C4-2B (cell line): ENCODE measurements around the gene CDH18.

Experiments
- H3K27ac ChIP-seq: fragments of 450-650 bp; 2 replicates; pipeline ENCODE4 v1.5.1; 2017
- CTCF ChIP-seq: fragments of 450-650 bp; conservative IDR thresholded peaks from 2 replicates; pipeline ENCODE4 v1.5.1; 2017; ENCODE audit warnings: mild to moderate bottlenecking
- ZFX ChIP-seq: fragments of 450-650 bp; IDR thresholded peaks from 2 replicates; pipeline ENCODE4 v1.6.1; 2017

Gene CDH18

GRCh38 chr5:19978476-19978875 lies 9.5 kb downstream of the CDH18 start:
- TF ChIP-seq CTCF (no peak), ZFX (no peak)
- no peak overlapping the region for H3K27ac ChIP-seq

- no peak overlapping the region for H3K27ac ChIP-seq
- TF ChIP-seq CTCF (no peak), ZFX (no peak)
These were observed 10.9 kb downstream of the CDH18 start for GRCh38 chr5:19977099-19977498.

GRCh38 chr5:19975795-19976194 lies 12.2 kb downstream of the CDH18 start:
- no peak overlapping the region for H3K27ac ChIP-seq
- TF ChIP-seq ZFX (no peak), CTCF (no peak)

DNA sequence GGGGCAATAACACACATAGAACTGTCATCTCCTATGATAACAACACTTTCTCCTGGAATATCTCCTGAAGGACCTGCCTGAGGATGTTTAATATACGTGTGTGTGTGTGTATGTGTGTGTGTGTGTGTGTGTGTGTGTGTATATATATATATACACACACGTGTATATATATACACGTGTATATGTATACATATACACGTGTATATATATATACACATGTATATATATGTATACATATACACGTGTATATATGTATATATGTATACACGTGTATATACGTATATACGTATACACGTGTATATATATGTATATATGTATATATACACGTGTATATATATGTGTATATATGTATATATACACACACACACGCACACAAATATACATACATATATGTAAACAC lies 27.5 kb downstream of the CDH18 start:
- no peak for TF ChIP-seq ZFX
- TF ChIP-seq CTCF, result no peak
- H3K27ac ChIP-seq, result no peak overlapping the region

DNA sequence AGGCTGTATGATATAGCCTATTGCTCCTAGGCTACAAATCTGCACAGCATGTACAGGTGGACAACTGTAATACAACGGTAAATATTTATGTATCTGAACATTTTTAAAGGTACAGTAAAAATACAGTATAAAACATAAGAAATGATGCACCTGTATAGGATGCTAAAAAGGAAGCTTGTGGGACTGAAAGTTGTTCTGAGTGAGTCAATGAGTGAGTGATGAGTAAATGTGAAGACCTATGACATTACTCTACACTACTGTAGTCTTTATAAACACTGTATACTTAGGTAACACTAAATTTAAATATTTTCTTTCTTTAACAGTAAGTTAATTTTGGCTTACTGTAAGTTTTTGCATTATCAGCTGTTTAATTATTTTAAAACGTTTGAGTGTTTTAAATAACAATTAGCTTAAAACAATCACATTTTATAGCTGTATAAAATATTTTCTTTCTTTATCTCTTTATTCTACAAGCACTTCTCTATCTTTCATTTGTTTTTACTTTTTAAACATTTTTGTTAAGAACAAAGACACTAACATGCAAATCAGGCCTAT lies 28.1 kb downstream of the CDH18 start:
- no peak for TF ChIP-seq ZFX
- TF ChIP-seq CTCF, result no peak

GRCh38 chr5:19950897-19951296 lies 37.1 kb downstream of the CDH18 start:
- TF ChIP-seq CTCF, result no peak
- TF ChIP-seq ZFX, result no peak
- no peak overlapping the region for H3K27ac ChIP-seq

More for the DNA sequence above, 28.1 kb downstream of the CDH18 start:
- H3K27ac ChIP-seq, result no peak overlapping the region

DNA sequence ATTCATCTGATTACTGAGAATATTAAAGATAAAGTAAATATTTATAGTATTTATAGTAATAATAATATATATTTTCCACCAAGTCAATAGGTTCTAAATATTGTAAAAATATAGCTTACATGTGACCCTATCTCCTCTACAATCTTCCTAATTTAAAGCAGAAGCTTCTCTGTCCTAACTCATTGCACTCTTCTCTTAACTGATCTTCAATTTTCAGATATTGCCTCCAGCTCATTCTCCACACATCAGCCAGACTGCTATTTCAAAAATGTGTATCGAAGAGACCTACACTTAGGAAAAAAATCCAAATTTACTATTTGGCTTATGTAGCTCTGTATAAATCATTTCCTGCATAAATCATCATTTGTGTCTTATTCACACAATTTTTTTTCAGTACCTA lies 47.8 kb downstream of the CDH18 start:
- TF ChIP-seq ZFX (no peak), CTCF (no peak)

More for the DNA sequence above, 47.8 kb downstream of the CDH18 start:
- H3K27ac ChIP-seq, result no peak overlapping the region
